B cell (primary cell): Measurements from ENCODE around the gene PCDHAC2. TPM values are rescaled to one million over a fixed set of nuclear protein-coding genes. Genes with fewer than 3 reads are reported as not detected.

Experiments used
- ATAC-seq: fragments of 200-7000 bp; cut with Tn5 transposase; one replicate; pipeline ENCODE4 v1.10.0; 2021; ENCODE audit warnings: low read depth, mild to moderate bottlenecking, moderate number of reproducible peaks, moderate library complexity
- CTCF ChIA-PET: fragments of 350-600 bp; sonication (Branson Sonifier 250); formaldehyde crosslinking; loops from one replicate; lab custom pipeline; 2021; ENCODE audit warnings: antibody characterized with exemption, inconsistent platforms; lab: Charles Lee
- POLR2A ChIA-PET: fragments of 350-600 bp; sonication (Branson Sonifier 250); formaldehyde crosslinking; loops from one replicate; lab custom pipeline; 2021; ENCODE audit warnings: antibody characterized with exemption; lab: Charles Lee
- DNase-seq: peaks from one replicate; pipeline ENCODE4 v3.0.0; 2013
- H2AFZ ChIP-seq: 2 replicates; pipeline ENCODE4 v1.6.1; 2012; ENCODE audit warnings: mild to moderate bottlenecking, low read depth, low read length; ENCODE audit not compliant: insufficient read depth, poor library complexity, severe bottlenecking
- H3K27ac ChIP-seq, 2 donors: 1 replicate in 1 of 2; 2 replicates in 1 of 2; pipeline ENCODE4 v1.5.1; 2012 to 2013; ENCODE audit warnings: low read length in 2 of 2, mild to moderate bottlenecking in 2 of 2, moderate library complexity in 1 of 2
- H3K27me3 ChIP-seq, 4 experiments: fragments of 200-600 bp in 1 of 4; sonication (generic) in 1 of 4; replicated peaks in 1 of 4; 1 replicate in 2 of 4; 2 replicates in 2 of 4; pipeline versions ENCODE4 v1.6.1 to v1.7.0; 2013 to 2016; ENCODE audit warnings: low read length in 3 of 4, mild to moderate bottlenecking in 2 of 4, mixed read lengths in 1 of 4, moderate library complexity in 1 of 4; ENCODE audit not compliant: insufficient read depth in 4 of 4, control insufficient read depth in 3 of 4; ENCODE audit errors: control extremely low read depth in 1 of 4
- H3K36me3 ChIP-seq, 2 experiments: replicated peaks in 1 of 2; 1 replicate in 1 of 2; 2 replicates in 1 of 2; pipeline versions ENCODE4 v1.6.1 to v1.7.1; 2013; ENCODE audit warnings: low read length in 1 of 2; ENCODE audit not compliant: insufficient read depth in 2 of 2, control insufficient read depth in 1 of 2; ENCODE audit errors: control extremely low read depth in 1 of 2, extremely low read depth in 1 of 2
- H3K4me1 ChIP-seq, 2 donors: fragments of 200-600 bp in 1 of 2; sonication (generic) in 1 of 2; 1 replicate in 1 of 2; 2 replicates in 1 of 2; pipeline versions ENCODE4 v1.5.1 to v1.6.1; 2013 to 2017; ENCODE audit warnings: low read length in 2 of 2; ENCODE audit not compliant: control insufficient read depth in 2 of 2, insufficient read depth in 2 of 2
- H3K4me2 ChIP-seq: replicated peaks from 2 replicates; pipeline ENCODE3; 2012; ENCODE audit warnings: mild to moderate bottlenecking, low read depth, low read length; ENCODE audit not compliant: poor library complexity, severe bottlenecking
- H3K4me3 ChIP-seq, 5 experiments: fragments of 200-600 bp in 1 of 5; sonication (generic) in 1 of 5; 1 replicate in 3 of 5; 2 replicates in 2 of 5; pipeline versions ENCODE4 v1.5.1 to v1.7.0; 2011 to 2016; ENCODE audit warnings: low read length in 4 of 5, mild to moderate bottlenecking in 4 of 5, low read depth in 2 of 5, control low read depth in 1 of 5, moderate library complexity in 1 of 5; ENCODE audit not compliant: insufficient read depth in 1 of 5; ENCODE audit errors: control extremely low read depth in 1 of 5, extremely low read depth in 1 of 5
- H3K79me2 ChIP-seq: fragments of 200-600 bp; sonication (generic); one replicate; pipeline ENCODE4 v1.6.0; 2016; ENCODE audit warnings: low read length; ENCODE audit not compliant: control insufficient read depth, insufficient read depth
- H3K9ac ChIP-seq: fragments of 200-600 bp; sonication (generic); 2 replicates; pipeline ENCODE4 v1.6.1; 2017; ENCODE audit warnings: mild to moderate bottlenecking, low read length, moderate library complexity
- H3K9me3 ChIP-seq, 3 donors: one replicate each; pipeline versions ENCODE4 v1.6.1 to v1.7.1; 2013; ENCODE audit warnings: low read length in 2 of 3; ENCODE audit not compliant: control insufficient read depth in 2 of 3, insufficient read depth in 1 of 3; ENCODE audit errors: control extremely low read depth in 1 of 3
- H4K20me1 ChIP-seq: 2 replicates; pipeline ENCODE4 v1.6.0; 2012; ENCODE audit warnings: mild to moderate bottlenecking, low read length; ENCODE audit not compliant: insufficient read depth, control insufficient read depth, poor library complexity, severe bottlenecking
- H3K27ac Mint-ChIP-seq: one replicate; pipeline ENCODE4 v1.8.0; 2021; ENCODE audit warnings: mixed read lengths
- H3K27me3 Mint-ChIP-seq: one replicate; pipeline ENCODE4 v1.8.0; 2021; ENCODE audit warnings: mixed read lengths
- H3K4me1 Mint-ChIP-seq: one replicate; pipeline ENCODE4 v1.8.0; 2021; ENCODE audit warnings: mixed read lengths
- H3K4me3 Mint-ChIP-seq: one replicate; pipeline ENCODE4 v1.8.0; 2021; ENCODE audit warnings: mixed read lengths
- H3K9me3 Mint-ChIP-seq: one replicate; pipeline ENCODE4 v1.8.0; 2022; ENCODE audit warnings: mixed read lengths; ENCODE audit not compliant: insufficient read depth
- EZH2 ChIP-seq: IDR thresholded peaks from 2 replicates; pipeline ENCODE4 v1.6.1; 2012; ENCODE audit warnings: borderline replicate concordance, low read depth, mild to moderate bottlenecking, moderate library complexity, low read length; ENCODE audit not compliant: insufficient read depth, poor library complexity, severe bottlenecking
- WGBS: methylation state at CpG from one replicate; pipeline ENCODE4 v1.1.5; 2013; ENCODE audit warnings: missing lambda C conversion rate; ENCODE audit not compliant: insufficient coverage; 5-methylcytosine and 5-hydroxymethylcytosine counted together
- intact Hi-C: fragments of 100-400 bp; cut with micrococcal nuclease; formaldehyde crosslinking; loops from one replicate; pipeline ENCODE4 v1.10.0; 2022
- polyA plus RNA-seq: library from polyadenylated mRNA; depleted of rRNA; stranded (reverse); fragments of >200 nt; gene quantifications from 2 replicates; pipeline ENCODE4 v1.2.3, GENCODE V29; 2012
- total RNA-seq, 2 donors: library from RNA; stranded (reverse); fragments of 120-200 nt in 1 of 2; gene quantifications; 1 replicate in 1 of 2; 2 replicates in 1 of 2; pipeline versions ENCODE4 v1.2.3 to v1.2.4, GENCODE V29; 2013 to 2022
- TF ChIP-seq, protein P1 (sequence below): fragments of 200-600 bp; IDR thresholded peaks from one replicate; pipeline ENCODE4 v1.8.0; 2022; ENCODE audit warnings: antibody characterized with exemption, mild to moderate bottlenecking

The PCDHAC2 gene
- total and polyA plus RNA-seq, 2 donors (not counting 1 experiment from before 2014, with no cell fraction given) = not detected

DNA sequence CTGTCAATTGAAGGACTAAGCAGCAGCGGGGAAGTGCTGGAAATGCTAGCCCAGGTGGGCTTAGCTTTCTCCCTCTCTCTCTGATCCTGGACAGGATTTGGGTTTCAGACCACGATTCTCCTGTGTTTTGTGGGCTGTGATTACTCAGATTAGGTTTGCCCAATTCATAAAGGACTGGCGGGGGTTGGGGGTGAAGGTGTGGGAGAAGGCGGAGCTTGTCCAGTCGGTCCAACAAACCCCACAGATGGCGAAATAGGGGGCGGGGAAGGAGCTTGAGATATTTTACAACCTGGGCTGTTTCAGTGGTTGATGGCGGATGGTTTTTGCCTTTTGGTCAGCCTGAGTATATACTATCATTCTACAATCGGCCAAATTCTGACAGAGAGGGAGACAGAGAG, 35.2 kb downstream of the PCDHAC2 start:
- POLR2A ChIA-PET = no interaction called here
- H3K27me3 Mint-ChIP-seq = peaks cover 30% of the 10 kb centered on the region
- H3K27ac ChIP-seq = no peak overlapping the region
- no peaks in the 10 kb centered on the region for H3K9me3 ChIP-seq
- peaks cover 3% of the 10 kb centered on the region for H3K4me1 Mint-ChIP-seq
- H3K4me3 Mint-ChIP-seq = no peak overlapping the region
- peaks cover 0 to 13% (median 9%) of the 10 kb centered on the region in 4 experiments for H3K27me3 ChIP-seq
- H3K9me3 Mint-ChIP-seq = no peaks in the 10 kb centered on the region
- H3K4me1 ChIP-seq = peaks cover 0 to 7% of the 10 kb centered on the region in 2 donors
- H3K27ac Mint-ChIP-seq = no peak overlapping the region
- H3K4me3 ChIP-seq = no peak overlapping the region
- H3K36me3 ChIP-seq = no peaks in the 10 kb centered on the region
- H2AFZ ChIP-seq = no peak overlapping the region
- ATAC-seq (no peak), DNase-seq (no peak)
- TF ChIP-seq, protein P1, sequence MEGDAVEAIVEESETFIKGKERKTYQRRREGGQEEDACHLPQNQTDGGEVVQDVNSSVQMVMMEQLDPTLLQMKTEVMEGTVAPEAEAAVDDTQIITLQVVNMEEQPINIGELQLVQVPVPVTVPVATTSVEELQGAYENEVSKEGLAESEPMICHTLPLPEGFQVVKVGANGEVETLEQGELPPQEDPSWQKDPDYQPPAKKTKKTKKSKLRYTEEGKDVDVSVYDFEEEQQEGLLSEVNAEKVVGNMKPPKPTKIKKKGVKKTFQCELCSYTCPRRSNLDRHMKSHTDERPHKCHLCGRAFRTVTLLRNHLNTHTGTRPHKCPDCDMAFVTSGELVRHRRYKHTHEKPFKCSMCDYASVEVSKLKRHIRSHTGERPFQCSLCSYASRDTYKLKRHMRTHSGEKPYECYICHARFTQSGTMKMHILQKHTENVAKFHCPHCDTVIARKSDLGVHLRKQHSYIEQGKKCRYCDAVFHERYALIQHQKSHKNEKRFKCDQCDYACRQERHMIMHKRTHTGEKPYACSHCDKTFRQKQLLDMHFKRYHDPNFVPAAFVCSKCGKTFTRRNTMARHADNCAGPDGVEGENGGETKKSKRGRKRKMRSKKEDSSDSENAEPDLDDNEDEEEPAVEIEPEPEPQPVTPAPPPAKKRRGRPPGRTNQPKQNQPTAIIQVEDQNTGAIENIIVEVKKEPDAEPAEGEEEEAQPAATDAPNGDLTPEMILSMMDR = no peak
- no peak for TF ChIP-seq EZH2
- intact Hi-C loops = no loop called here
- CTCF ChIA-PET = no interaction called here
- H3K4me2 ChIP-seq = no peak overlapping the region
- WGBS = 18% methylated on average over 2 of the region's 9 CpGs
- no peak overlapping the region for H3K9ac ChIP-seq
- no peaks in the 10 kb centered on the region for H4K20me1 ChIP-seq
- H3K79me2 ChIP-seq = no peaks in the 10 kb centered on the region

GRCh38 chr5:141001844-141002604, 35.7 kb downstream of the PCDHAC2 start:
- Mint-ChIP-seq H3K27me3 (peaks cover 32% of the 10 kb centered on the region), H3K27ac (no peak overlapping the region), H3K9me3 (no peaks in the 10 kb centered on the region), H3K4me3 (no peak overlapping the region), H3K4me1 (peaks cover 3% of the 10 kb centered on the region)
- H3K4me1 ChIP-seq = peaks cover 0 to 7% of the 10 kb centered on the region in 2 donors
- DNase-seq = no peak
- H3K27ac ChIP-seq = no peak overlapping the region
- H3K27me3 ChIP-seq = peaks cover 0 to 13% (median 9%) of the 10 kb centered on the region in 4 experiments
- no peaks in the 10 kb centered on the region for H3K36me3 ChIP-seq
- H3K4me3 ChIP-seq = no peak overlapping the region
- intact Hi-C loops = no loop called here
- ChIA-PET CTCF (no interaction called here), POLR2A (no interaction called here)
- H2AFZ ChIP-seq = no peak overlapping the region
- no peak overlapping the region for H3K4me2 ChIP-seq
- TF ChIP-seq, protein P1 = no peak
- TF ChIP-seq EZH2 = no peak
- H3K9ac ChIP-seq = no peak overlapping the region
- H4K20me1 ChIP-seq = no peaks in the 10 kb centered on the region
- H3K9me3 ChIP-seq = no peaks in the 10 kb centered on the region
- H3K79me2 ChIP-seq = no peaks in the 10 kb centered on the region
- no peak for ATAC-seq
- WGBS = 6% methylated on average over 18 of the region's 19 CpGs
